WI38 (cell line): ENCODE measurements around the gene ZNF652.

Source experiments
- H3K4me3 ChIP-seq: 2 replicates; pipeline ENCODE4 v1.5.1; 2011; ENCODE audit warnings: low read depth, mild to moderate bottlenecking, control low read depth, low read length
- TF ChIP-seq, protein P1 (sequence below): IDR thresholded peaks from 2 replicates; pipeline ENCODE4 v1.5.1; 2012; ENCODE audit warnings: low read depth, mild to moderate bottlenecking, control low read depth, low read length

Gene ZNF652

DNA sequence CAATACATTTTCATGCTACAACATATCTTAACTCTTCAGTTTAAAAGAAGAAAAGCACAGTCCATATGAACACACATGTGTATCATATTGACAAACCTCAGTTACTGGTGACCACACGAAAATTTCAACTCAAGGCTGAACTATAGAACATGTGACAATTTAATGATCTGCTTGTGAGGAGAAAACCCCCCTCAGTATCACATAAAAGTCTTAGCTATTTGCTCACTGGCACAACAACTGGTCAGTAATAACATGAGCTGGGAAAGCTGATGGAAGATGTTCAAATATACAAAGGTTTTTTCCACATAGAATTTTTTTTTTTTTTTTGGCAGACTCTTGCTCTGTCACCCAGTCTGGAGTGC is 19.5 kb downstream of the ZNF652 start:
- H3K4me3 ChIP-seq, result no peak overlapping the region

DNA sequence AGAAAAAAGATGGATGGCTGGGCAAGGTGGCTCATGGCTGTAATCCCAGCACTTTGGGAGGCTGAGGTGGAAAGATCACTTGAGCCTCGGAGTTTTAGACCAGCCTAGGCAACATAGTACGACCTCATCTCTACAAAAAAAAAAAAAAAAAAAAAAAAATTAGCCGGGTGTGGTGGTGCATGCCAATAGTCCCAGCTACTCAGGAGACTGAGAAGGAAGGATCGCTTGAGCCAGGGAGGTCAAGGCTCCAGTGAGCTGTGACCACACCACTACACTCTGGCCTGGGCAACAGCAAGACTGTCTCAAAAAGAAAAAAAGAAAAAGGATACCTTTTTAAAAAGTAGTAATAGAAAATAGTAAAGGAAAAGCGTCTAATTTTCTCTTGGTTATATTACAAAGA is 20.7 kb downstream of the ZNF652 start:
- TF ChIP-seq, protein P1, sequence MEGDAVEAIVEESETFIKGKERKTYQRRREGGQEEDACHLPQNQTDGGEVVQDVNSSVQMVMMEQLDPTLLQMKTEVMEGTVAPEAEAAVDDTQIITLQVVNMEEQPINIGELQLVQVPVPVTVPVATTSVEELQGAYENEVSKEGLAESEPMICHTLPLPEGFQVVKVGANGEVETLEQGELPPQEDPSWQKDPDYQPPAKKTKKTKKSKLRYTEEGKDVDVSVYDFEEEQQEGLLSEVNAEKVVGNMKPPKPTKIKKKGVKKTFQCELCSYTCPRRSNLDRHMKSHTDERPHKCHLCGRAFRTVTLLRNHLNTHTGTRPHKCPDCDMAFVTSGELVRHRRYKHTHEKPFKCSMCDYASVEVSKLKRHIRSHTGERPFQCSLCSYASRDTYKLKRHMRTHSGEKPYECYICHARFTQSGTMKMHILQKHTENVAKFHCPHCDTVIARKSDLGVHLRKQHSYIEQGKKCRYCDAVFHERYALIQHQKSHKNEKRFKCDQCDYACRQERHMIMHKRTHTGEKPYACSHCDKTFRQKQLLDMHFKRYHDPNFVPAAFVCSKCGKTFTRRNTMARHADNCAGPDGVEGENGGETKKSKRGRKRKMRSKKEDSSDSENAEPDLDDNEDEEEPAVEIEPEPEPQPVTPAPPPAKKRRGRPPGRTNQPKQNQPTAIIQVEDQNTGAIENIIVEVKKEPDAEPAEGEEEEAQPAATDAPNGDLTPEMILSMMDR, result no peak
- no peak overlapping the region for H3K4me3 ChIP-seq

More for the DNA sequence above, 19.5 kb downstream of the ZNF652 start:
- TF ChIP-seq, protein P1, result no peak

DNA sequence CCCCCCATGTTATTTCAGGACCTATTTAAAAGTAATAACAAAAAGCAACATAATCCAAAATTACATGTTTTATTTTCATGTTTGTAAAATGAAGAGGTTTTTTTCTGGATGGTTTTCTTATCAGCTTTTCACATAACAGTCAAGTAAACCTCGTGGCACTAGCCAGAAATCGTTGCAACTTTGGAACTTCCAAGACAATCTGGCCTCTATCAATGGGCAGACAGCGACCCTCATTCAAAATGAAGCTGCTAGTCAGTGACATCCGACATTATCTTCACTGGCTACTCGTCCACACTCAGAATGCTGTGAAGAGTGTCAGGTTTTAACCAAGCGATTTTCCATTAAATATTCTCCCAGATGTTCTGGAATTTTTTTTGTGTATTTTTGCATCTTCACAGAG is 22.7 kb downstream of the ZNF652 start:
- TF ChIP-seq, protein P1, result no peak
- H3K4me3 ChIP-seq, result no peak overlapping the region

DNA sequence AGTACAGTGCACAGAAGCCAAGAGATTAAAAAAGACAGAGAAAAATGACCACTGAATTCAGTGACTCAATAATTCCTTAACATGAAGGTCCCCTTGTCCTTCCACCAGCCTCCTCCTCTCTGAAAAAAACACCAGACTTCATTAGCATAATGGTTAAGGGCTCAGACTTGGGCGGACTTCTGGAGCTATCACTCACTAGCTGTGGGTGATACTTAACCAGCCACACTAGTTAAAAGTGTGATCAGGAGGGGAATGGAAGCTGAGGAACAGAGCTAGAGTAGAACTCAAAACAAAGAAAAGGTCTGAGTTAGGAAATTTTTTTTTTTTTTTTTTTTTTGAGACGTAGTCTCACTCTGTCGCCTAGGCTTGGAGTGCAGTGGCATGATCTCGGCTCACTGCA is 23.2 kb downstream of the ZNF652 start:
- TF ChIP-seq, protein P1, result no peak
- H3K4me3 ChIP-seq, result no peak overlapping the region

DNA sequence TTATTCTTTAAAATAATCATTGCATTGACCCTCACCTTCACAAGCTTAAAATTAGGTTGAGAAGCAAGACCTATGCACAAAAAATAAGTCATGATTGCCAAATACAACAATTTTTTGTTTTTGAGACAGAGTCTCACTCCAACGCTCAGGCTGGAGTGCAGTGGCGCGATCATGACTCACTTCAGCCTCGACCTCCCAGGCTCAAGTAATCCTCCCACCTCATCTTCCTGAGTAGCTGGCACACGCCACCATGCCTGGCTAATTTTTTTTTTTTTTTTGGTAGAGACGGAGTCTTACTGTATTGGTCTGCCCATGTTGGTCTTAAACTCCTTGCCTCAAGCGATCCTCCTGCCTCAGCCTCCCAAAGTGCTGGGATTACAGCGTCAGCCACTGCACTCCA is 24.2 kb downstream of the ZNF652 start:
- no peak overlapping the region for H3K4me3 ChIP-seq
- TF ChIP-seq, protein P1, result no peak

DNA sequence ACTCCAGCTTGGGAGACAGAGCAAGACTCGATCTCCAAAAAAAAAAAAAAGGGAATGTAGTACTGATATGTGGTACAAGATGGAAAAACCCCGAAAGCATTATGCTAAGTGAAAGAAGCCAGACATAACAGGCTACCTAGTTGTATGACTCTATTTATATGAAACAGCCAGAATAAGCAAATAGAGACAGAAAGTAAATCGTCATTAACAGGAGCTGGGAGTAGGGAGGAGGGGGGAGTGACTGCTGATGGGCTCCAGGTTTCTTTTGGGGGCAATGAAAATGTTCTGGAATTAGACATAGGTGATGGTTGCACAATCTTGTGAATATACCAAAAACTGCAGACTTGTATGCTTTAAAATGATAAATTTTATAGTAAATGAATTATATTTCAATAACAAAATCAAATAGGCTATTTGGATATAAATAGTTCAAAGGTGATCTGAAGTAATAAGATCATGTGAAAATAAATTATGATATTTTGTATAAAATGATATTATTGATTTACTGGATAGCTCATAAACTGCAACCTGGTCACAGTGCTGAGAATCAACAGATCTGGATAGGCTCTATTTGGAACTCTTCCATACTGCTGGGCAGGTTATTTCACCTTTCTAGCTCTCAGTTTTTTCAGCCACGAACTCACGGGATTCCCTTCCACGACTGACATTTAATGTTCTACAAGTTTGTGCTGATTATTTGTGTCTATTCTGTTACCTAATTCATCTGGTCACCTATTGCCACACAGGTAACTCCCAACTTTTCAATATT is 27.1 kb downstream of the ZNF652 start:
- TF ChIP-seq, protein P1, result no peak
- H3K4me3 ChIP-seq, result no peak overlapping the region

DNA sequence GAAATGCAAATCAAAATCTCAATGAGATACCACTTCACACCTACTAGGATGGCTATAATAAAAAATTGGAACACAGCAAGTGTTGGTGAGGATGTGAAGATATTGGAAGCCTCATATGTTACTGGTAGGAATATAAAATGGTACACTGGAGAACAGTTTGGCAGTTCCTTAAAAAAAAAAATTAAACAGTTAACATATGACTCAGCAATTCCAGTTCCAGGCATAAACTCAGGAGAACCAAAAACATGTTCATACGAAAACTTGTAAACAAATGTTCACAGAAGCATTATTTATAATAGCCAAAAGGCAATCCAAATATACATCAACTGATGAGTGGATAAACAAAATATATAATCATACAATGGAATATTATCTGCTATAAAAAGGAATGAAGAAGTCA is 28.2 kb downstream of the ZNF652 start:
- TF ChIP-seq, protein P1, result no peak
- H3K4me3 ChIP-seq, result no peak overlapping the region
